Astrocyte (in vitro differentiated cells and primary cell): ENCODE data around the gene CCDC15. TPM values are rescaled to one million over a fixed set of nuclear protein-coding genes. Genes with fewer than 3 reads are reported as not detected.

Experiments used
- DNase-seq: peaks from one replicate; pipeline ENCODE4 v3.0.0-alpha.2; 2010; ENCODE audit warnings: low read depth
- FAIRE-seq: peaks from 2 replicates; lab custom pipeline; 2011; peaks lifted over from hg19 to GRCh38; lab: Jason Lieb, UNC
- H2AFZ ChIP-seq: 2 replicates; pipeline ENCODE4 v1.6.0; 2012; ENCODE audit warnings: low read depth, low read length, inconsistent platforms
- H3K27ac ChIP-seq: 2 replicates; pipeline ENCODE4 v1.5.1; 2011; ENCODE audit warnings: low read depth, low read length, inconsistent platforms
- H3K27me3 ChIP-seq: 2 replicates; pipeline ENCODE4 v1.6.0; 2011; ENCODE audit warnings: low read length, inconsistent platforms; ENCODE audit not compliant: insufficient read depth
- H3K36me3 ChIP-seq: 2 replicates; pipeline ENCODE4 v1.5.1; 2011; ENCODE audit warnings: low read length, inconsistent platforms; ENCODE audit not compliant: insufficient read depth
- H3K4me1 ChIP-seq: 2 replicates; pipeline ENCODE4 v1.5.1; 2011; ENCODE audit warnings: low read length, inconsistent platforms; ENCODE audit not compliant: insufficient read depth
- H3K4me2 ChIP-seq: 2 replicates; pipeline ENCODE4 v1.6.0; 2012; ENCODE audit warnings: low read length, inconsistent platforms
- H3K4me3 ChIP-seq: 2 replicates; pipeline ENCODE4 v1.5.1; 2011; ENCODE audit warnings: low read depth, mild to moderate bottlenecking, low read length, inconsistent platforms; ENCODE audit not compliant: insufficient read depth
- H3K79me2 ChIP-seq: 2 replicates; pipeline ENCODE4 v1.6.0; 2012; ENCODE audit warnings: mild to moderate bottlenecking, low read length, inconsistent platforms; ENCODE audit not compliant: insufficient read depth
- H3K9ac ChIP-seq: 2 replicates; pipeline ENCODE4 v1.6.0; 2012; ENCODE audit warnings: mild to moderate bottlenecking, low read length, inconsistent platforms
- H3K9me3 ChIP-seq: 2 replicates; pipeline ENCODE4 v1.5.1; 2012; ENCODE audit warnings: low read depth, mild to moderate bottlenecking, low read length, inconsistent platforms; ENCODE audit not compliant: insufficient read depth
- H4K20me1 ChIP-seq: 2 replicates; pipeline ENCODE4 v1.6.0; 2012; ENCODE audit warnings: low read length, inconsistent platforms; ENCODE audit not compliant: insufficient read depth
- H3K27ac Mint-ChIP-seq: one replicate; pipeline ENCODE4 v1.8.0; 2021; ENCODE audit warnings: mild to moderate bottlenecking, mixed read lengths; ENCODE audit not compliant: unreplicated experiment
- H3K27me3 Mint-ChIP-seq: one replicate; pipeline ENCODE4 v1.8.0; 2021; ENCODE audit warnings: low read depth, mixed read lengths; ENCODE audit not compliant: unreplicated experiment
- H3K36me3 Mint-ChIP-seq: one replicate; pipeline ENCODE4 v1.8.0; 2021; ENCODE audit warnings: low read depth, mixed read lengths; ENCODE audit not compliant: unreplicated experiment
- H3K4me1 Mint-ChIP-seq: one replicate; pipeline ENCODE4 v1.8.0; 2021; ENCODE audit warnings: low read depth, mixed read lengths; ENCODE audit not compliant: unreplicated experiment
- H3K4me3 Mint-ChIP-seq: one replicate; pipeline ENCODE4 v1.8.0; 2021; ENCODE audit warnings: mild to moderate bottlenecking, moderate library complexity, mixed read lengths; ENCODE audit not compliant: unreplicated experiment
- H3K9me3 Mint-ChIP-seq: one replicate; pipeline ENCODE4 v1.8.0; 2021; ENCODE audit warnings: mild to moderate bottlenecking, mixed read lengths; ENCODE audit not compliant: unreplicated experiment
- CTCF ChIP-seq: IDR thresholded peaks from 2 replicates; pipeline ENCODE4 v1.5.1; 2011; ENCODE audit warnings: low read depth, mild to moderate bottlenecking, inconsistent platforms, low read length, moderate library complexity; ENCODE audit not compliant: insufficient read depth
- EZH2 ChIP-seq: IDR thresholded peaks from 2 replicates; pipeline ENCODE4 v1.6.1; 2012; ENCODE audit warnings: mild to moderate bottlenecking, low read length, inconsistent platforms; ENCODE audit not compliant: insufficient read depth
- total RNA-seq: library from RNA; stranded (reverse); gene quantifications from 2 replicates; pipeline ENCODE4 v1.2.1, GENCODE V29; 2021

The CCDC15 gene
- total RNA-seq, 1 donor from 2014 or later: 0.75 TPM

DNA sequence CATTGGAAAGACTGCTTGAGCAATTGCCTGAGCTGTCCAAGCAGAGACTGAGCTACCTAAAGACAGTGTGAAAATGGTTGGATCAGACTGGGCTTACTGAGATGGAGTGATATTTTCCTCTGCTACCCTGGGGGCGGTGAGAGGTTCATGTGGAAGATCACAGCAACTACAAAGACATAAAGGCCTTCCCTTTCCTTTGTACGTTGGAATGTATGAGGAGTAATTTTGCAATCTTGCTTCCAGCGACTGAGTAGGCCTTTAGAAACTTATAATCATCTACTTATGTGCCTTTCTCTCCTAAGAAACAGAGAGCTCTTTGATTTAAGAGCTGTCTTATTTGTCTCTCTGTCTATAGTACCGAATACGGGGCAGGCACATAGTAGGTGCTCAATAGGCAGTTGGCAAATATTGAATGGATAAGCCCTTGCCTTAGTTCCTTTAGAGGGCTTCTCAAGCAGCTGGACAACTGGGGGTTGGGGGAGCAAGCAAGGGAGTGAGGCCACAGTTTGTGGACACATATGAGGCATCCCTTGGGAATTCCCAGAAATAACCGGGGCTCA, 15.7 kb upstream of the CCDC15 start:
- Mint-ChIP-seq H3K36me3 (no peaks in the 10 kb centered on the region), H3K27me3 (peaks cover 2% of the 10 kb centered on the region), H3K4me1 (peaks cover 7% of the 10 kb centered on the region), H3K4me3 (no peak overlapping the region), H3K9me3 (no peaks in the 10 kb centered on the region), H3K27ac (no peak overlapping the region)
- Histone ChIP-seq H3K36me3 (no peaks in the 10 kb centered on the region), H3K4me2 (no peak overlapping the region), H3K27ac (no peak overlapping the region), H3K27me3 (no peaks in the 10 kb centered on the region), H3K4me1 (peaks cover 15% of the 10 kb centered on the region), H3K9me3 (no peaks in the 10 kb centered on the region), H2AFZ (no peak overlapping the region), H4K20me1 (no peaks in the 10 kb centered on the region), H3K79me2 (no peaks in the 10 kb centered on the region), H3K9ac (no peak overlapping the region), H3K4me3 (no peak overlapping the region)
- DNase-seq: no peak
- TF ChIP-seq CTCF (no peak), EZH2 (no peak)
- no peak for FAIRE-seq

DNA sequence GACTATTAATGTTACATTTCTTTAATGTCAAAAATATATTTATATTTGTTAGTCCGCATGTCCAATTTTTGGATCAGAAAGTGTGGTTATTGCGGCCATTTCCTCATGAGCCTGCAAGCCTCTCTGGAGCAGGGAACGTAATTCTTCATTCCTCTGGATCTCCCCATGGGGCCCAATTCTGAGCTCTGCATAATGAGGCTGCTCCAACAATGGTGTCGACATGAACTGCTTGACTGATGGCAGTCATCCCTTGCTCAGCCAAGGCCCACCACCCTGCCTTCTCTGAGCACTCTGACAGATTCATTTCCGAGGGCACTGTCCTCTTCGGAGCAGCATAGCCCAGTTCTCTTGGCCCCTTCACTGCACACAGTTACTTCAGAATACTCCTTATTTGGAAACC, 15.0 kb upstream of the CCDC15 start:
- Mint-ChIP-seq H3K27ac (no peak overlapping the region), H3K36me3 (no peaks in the 10 kb centered on the region), H3K9me3 (no peaks in the 10 kb centered on the region), H3K4me1 (peaks cover 7% of the 10 kb centered on the region), H3K27me3 (peaks cover 2% of the 10 kb centered on the region), H3K4me3 (no peak overlapping the region)
- Histone ChIP-seq H3K27me3 (no peaks in the 10 kb centered on the region), H3K4me1 (peaks cover 15% of the 10 kb centered on the region), H4K20me1 (no peaks in the 10 kb centered on the region), H3K36me3 (no peaks in the 10 kb centered on the region), H3K4me2 (no peak overlapping the region), H2AFZ (no peak overlapping the region), H3K9ac (no peak overlapping the region), H3K27ac (no peak overlapping the region), H3K9me3 (no peaks in the 10 kb centered on the region), H3K4me3 (no peak overlapping the region), H3K79me2 (no peaks in the 10 kb centered on the region)
- DNase-seq: no peak
- TF ChIP-seq EZH2 (no peak), CTCF (no peak)
- no peak for FAIRE-seq

DNA sequence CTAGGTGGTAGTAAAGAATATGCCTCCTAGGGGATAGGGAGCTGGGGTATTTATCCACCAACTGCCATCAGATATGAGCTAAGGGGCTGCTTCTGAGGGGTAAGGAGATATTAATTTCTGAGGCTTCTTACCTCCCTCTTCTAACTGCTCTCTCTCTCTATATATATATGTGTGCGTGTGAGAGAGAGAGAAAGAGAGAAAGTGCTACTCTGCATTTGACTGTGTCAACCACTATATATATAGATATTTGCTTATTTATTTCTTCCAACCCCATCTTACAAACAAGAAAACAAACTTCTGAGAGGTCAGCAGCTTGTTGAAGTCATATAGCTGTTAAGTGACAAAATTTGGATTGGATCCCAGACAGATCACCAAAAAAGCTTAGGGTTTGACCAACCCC, 12.3 kb upstream of the CCDC15 start:
- no peak overlapping the region for H2AFZ ChIP-seq
- H3K4me2 ChIP-seq: no peak overlapping the region
- H3K36me3 ChIP-seq: no peaks in the 10 kb centered on the region
- no peak for DNase-seq
- H3K27ac ChIP-seq: no peak overlapping the region
- no peaks in the 10 kb centered on the region for H3K79me2 ChIP-seq
- H3K27me3 Mint-ChIP-seq: peaks cover 2% of the 10 kb centered on the region
- H3K4me3 ChIP-seq: no peak overlapping the region
- H3K27ac Mint-ChIP-seq: no peak overlapping the region
- no peaks in the 10 kb centered on the region for H3K9me3 Mint-ChIP-seq
- H3K9ac ChIP-seq: no peak overlapping the region
- H3K4me1 Mint-ChIP-seq: peaks cover 9% of the 10 kb centered on the region
- H3K4me1 ChIP-seq: no peaks in the 10 kb centered on the region
- TF ChIP-seq EZH2 (no peak), CTCF (no peak)
- no peak overlapping the region for H3K4me3 Mint-ChIP-seq
- no peaks in the 10 kb centered on the region for H4K20me1 ChIP-seq
- H3K9me3 ChIP-seq: no peaks in the 10 kb centered on the region
- H3K27me3 ChIP-seq: no peaks in the 10 kb centered on the region
- H3K36me3 Mint-ChIP-seq: no peaks in the 10 kb centered on the region
- no peak for FAIRE-seq
